Measurements from ENCODE around the gene CRELD1. TPM values are rescaled to one million over a fixed set of nuclear protein-coding genes. Genes with fewer than 3 reads are reported as not detected.

Gene CRELD1
- total and polyA plus RNA-seq, 2 of the 13 experiments (the other 11 are each of a cell fraction or from before 2014, with no cell fraction given) = 27.1 to 61.9 TPM

- peak; percentile 41; the same call in 1 of the 2 replicates for TF ChIP-seq PAXIP1 (CRISPR knock-in tag; conservative IDR thresholded peaks at IDR 0.05)
- TF ChIP-seq HNF4G (IDR thresholded peaks at IDR 0.05; ENCODE audit: borderline replicate concordance, low read depth, low read length) = no peak
- no peak for TF ChIP-seq HNF4G (CRISPR knock-in tag; IDR thresholded peaks at IDR 0.05; ENCODE audit: borderline replicate concordance, low read depth)
- no peak for TF ChIP-seq CBX5 (CRISPR knock-in tag; IDR thresholded peaks at IDR 0.05; ENCODE audit: borderline replicate concordance)
- TF ChIP-seq SNAPC5 (CRISPR knock-in tag; IDR thresholded peaks at IDR 0.05; ENCODE audit: borderline replicate concordance) = no peak
- TF ChIP-seq ZBTB42 (CRISPR knock-in tag; IDR thresholded peaks at IDR 0.05) = peak; percentile 35; the same call in 1 of the 2 replicates
- peak; percentile 63; the same call in 1 of the 2 replicates for TF ChIP-seq ELF4 (CRISPR knock-in tag; IDR thresholded peaks at IDR 0.05; ENCODE audit: borderline replicate concordance)
- no peak for TF ChIP-seq ARNTL (CRISPR knock-in tag; IDR thresholded peaks at IDR 0.05)
- no peak; the same call in 1 of the 2 replicates for TF ChIP-seq ZNF724P (CRISPR knock-in tag; IDR thresholded peaks at IDR 0.05; ENCODE audit: borderline replicate concordance)
- no peak for TF ChIP-seq ZNF597 (CRISPR knock-in tag; IDR thresholded peaks at IDR 0.05)
- TF ChIP-seq ZNF740 (CRISPR knock-in tag; IDR thresholded peaks at IDR 0.05) = 0 out of 2 replicates have a peak, but pooled peaks have one; percentile 9
- TF ChIP-seq HOXD1 (CRISPR knock-in tag; IDR thresholded peaks at IDR 0.05) = no peak; the same call in 1 of the 2 replicates
- TF ChIP-seq POGZ (CRISPR knock-in tag; IDR thresholded peaks at IDR 0.05) = peak; percentile 68
- TF ChIP-seq RARG (CRISPR knock-in tag; IDR thresholded peaks at IDR 0.05; ENCODE audit: low read depth) = no peak
- no peak for TF ChIP-seq ZNF672 (CRISPR knock-in tag; IDR thresholded peaks at IDR 0.05)
- no peak for TF ChIP-seq POLR2AphosphoS2 (IDR thresholded peaks at IDR 0.05; ENCODE audit: low read depth, low read length)
- TF ChIP-seq SSRP1 (CRISPR knock-in tag; IDR thresholded peaks at IDR 0.05) = no peak
- no peak for TF ChIP-seq ZNF292 (CRISPR knock-in tag; IDR thresholded peaks at IDR 0.05; ENCODE audit: borderline replicate concordance, low read depth)
- TF ChIP-seq KMT2A (CRISPR knock-in tag; IDR thresholded peaks at IDR 0.05) = 0 out of 2 replicates have a peak, but pooled peaks have one; percentile 17
- no peak for TF ChIP-seq LBX2 (CRISPR knock-in tag; IDR thresholded peaks at IDR 0.05; ENCODE audit: borderline replicate concordance)
- TF ChIP-seq ZNF331 (CRISPR knock-in tag; IDR thresholded peaks at IDR 0.05) = peak; percentile 48; the same call in 1 of the 2 replicates
- TF ChIP-seq ZNF260 (CRISPR knock-in tag; IDR thresholded peaks at IDR 0.05; ENCODE audit: borderline replicate concordance, low read depth) = 0 out of 2 replicates have a peak, but pooled peaks have one; percentile 40
- TF ChIP-seq ZNF501 (CRISPR knock-in tag; IDR thresholded peaks at IDR 0.05) = peak; percentile 89
- TF ChIP-seq HDAC1 (CRISPR knock-in tag; IDR thresholded peaks at IDR 0.05) = peak; percentile 78
- no peak for TF ChIP-seq CEBPG (CRISPR knock-in tag; IDR thresholded peaks at IDR 0.05)
- TF ChIP-seq GFI1 (CRISPR knock-in tag; IDR thresholded peaks at IDR 0.05; ENCODE audit: borderline replicate concordance) = no peak; the same call in 1 of the 2 replicates
Measured at GRCh38 chr3:9932843-9933560, 632 bp upstream of the CRELD1 start (continued).
